ENCODE results near the gene PIGR.

The PIGR gene

DNA sequence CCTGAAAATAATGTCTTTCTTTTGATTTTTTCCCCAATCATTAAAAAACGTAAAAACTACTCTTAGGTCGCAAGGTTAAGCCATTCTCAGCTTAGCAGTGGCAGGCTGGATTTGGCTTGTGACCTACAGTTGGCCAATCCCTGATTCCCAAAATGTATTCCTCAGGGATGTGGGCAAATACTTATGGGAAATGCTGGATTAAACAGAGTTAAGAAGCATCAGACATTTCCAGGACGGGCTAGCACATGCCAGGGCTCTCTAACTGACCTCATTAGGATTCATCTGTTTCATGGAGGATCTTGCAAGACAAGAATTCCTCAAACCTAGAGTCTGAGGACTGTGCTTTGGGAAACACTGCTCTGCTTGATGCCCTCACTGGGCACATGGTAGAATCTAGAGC, 50.0 kb downstream of the PIGR start:
- Mint-ChIP-seq H3K9me3 (no peaks in the 10 kb centered on the region), H3K4me1 (peaks cover 75% of the 10 kb centered on the region), H3K36me3 (peaks cover 4% of the 10 kb centered on the region), H3K27me3 (no peaks in the 10 kb centered on the region), H3K4me3 (no peak overlapping the region), H3K27ac (peak overlapping the region; percentile 30)

- Mint-ChIP-seq H3K27ac (peak overlapping the region; percentile 71), H3K4me3 (no peak overlapping the region), H3K27me3 (no peaks in the 10 kb centered on the region), H3K4me1 (peaks cover 75% of the 10 kb centered on the region), H3K9me3 (no peaks in the 10 kb centered on the region), H3K36me3 (peaks cover 4% of the 10 kb centered on the region)
Measured at GRCh38 chr1:206895837-206896242, 50.4 kb downstream of the PIGR start.

DNA sequence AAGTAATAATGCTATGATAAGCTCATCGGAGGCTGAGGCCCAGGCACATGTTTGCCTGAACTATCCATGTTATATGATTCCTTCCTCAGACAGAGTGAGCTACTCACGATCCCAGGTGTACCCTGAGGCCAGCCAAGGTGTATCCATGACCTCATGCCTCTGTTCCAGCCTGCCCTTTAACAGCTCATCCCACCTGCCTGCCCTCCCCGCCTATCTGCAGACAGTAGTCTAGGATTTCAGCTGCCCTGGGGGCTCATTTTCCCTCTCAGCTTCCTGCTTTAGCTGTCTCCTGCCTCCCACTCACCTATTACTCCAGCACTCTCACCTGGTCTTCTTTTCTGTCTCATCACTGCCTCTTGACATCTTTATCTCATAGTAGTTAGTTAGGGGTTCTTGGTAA, 50.9 kb downstream of the PIGR start:
- no peaks in the 10 kb centered on the region for H3K27me3 Mint-ChIP-seq
- peaks cover 3% of the 10 kb centered on the region for H3K36me3 Mint-ChIP-seq
- no peaks in the 10 kb centered on the region for H3K9me3 Mint-ChIP-seq
- H3K4me1 Mint-ChIP-seq: peaks cover 75% of the 10 kb centered on the region
- peak overlapping the region; percentile 70 for H3K27ac Mint-ChIP-seq
- no peak overlapping the region for H3K4me3 Mint-ChIP-seq

- H3K27me3 Mint-ChIP-seq: no peaks in the 10 kb centered on the region
- H3K9me3 Mint-ChIP-seq: no peaks in the 10 kb centered on the region
- H3K4me3 Mint-ChIP-seq: no peak overlapping the region
- H3K4me1 Mint-ChIP-seq: peaks cover 73% of the 10 kb centered on the region
- H3K36me3 Mint-ChIP-seq: peaks cover 3% of the 10 kb centered on the region
- no peak overlapping the region for H3K27ac Mint-ChIP-seq
Measured at GRCh38 chr1:206893380-206893779, 52.9 kb downstream of the PIGR start.

GRCh38 chr1:206892351-206892984, 53.8 kb downstream of the PIGR start:
- Mint-ChIP-seq H3K4me3 (no peak overlapping the region), H3K4me1 (peaks cover 70% of the 10 kb centered on the region), H3K27ac (no peak overlapping the region), H3K27me3 (no peaks in the 10 kb centered on the region), H3K36me3 (peaks cover 3% of the 10 kb centered on the region), H3K9me3 (no peaks in the 10 kb centered on the region)

- no peaks in the 10 kb centered on the region for H3K27me3 Mint-ChIP-seq
- no peaks in the 10 kb centered on the region for H3K9me3 Mint-ChIP-seq
- H3K4me3 Mint-ChIP-seq: peak overlapping the region; percentile 19
- peak overlapping the region; percentile 53 for H3K27ac Mint-ChIP-seq
- peaks cover 59% of the 10 kb centered on the region for H3K4me1 Mint-ChIP-seq
- peaks cover 3% of the 10 kb centered on the region for H3K36me3 Mint-ChIP-seq
Measured at GRCh38 chr1:206891412-206891811, 54.9 kb downstream of the PIGR start.

- Mint-ChIP-seq H3K4me1 (peaks cover 51% of the 10 kb centered on the region), H3K27me3 (no peaks in the 10 kb centered on the region)
Measured at GRCh38 chr1:206890125-206891060, 55.9 kb downstream of the PIGR start.

GRCh38 chr1:206887701-206888100, 58.6 kb downstream of the PIGR start:
- no peak overlapping the region for H3K27ac Mint-ChIP-seq
- H3K9me3 Mint-ChIP-seq: no peaks in the 10 kb centered on the region
- no peak overlapping the region for H3K4me3 Mint-ChIP-seq
- peaks cover 2% of the 10 kb centered on the region for H3K36me3 Mint-ChIP-seq
- no peaks in the 10 kb centered on the region for H3K27me3 Mint-ChIP-seq
- H3K4me1 Mint-ChIP-seq: peaks cover 34% of the 10 kb centered on the region

More at GRCh38 chr1:206890125-206891060, 55.9 kb downstream of the PIGR start:
- Mint-ChIP-seq H3K9me3 (no peaks in the 10 kb centered on the region), H3K4me3 (peak overlapping the region; percentile 19), H3K36me3 (peaks cover 3% of the 10 kb centered on the region), H3K27ac (no peak overlapping the region)

- Mint-ChIP-seq H3K4me3 (no peak overlapping the region), H3K27me3 (no peaks in the 10 kb centered on the region), H3K27ac (no peak overlapping the region), H3K9me3 (no peaks in the 10 kb centered on the region), H3K4me1 (peaks cover 32% of the 10 kb centered on the region), H3K36me3 (peaks cover 2% of the 10 kb centered on the region)
Measured at GRCh38 chr1:206886831-206887230, 59.4 kb downstream of the PIGR start.

- Mint-ChIP-seq H3K9me3 (no peaks in the 10 kb centered on the region), H3K4me3 (no peak overlapping the region), H3K27me3 (no peaks in the 10 kb centered on the region), H3K27ac (no peak overlapping the region), H3K36me3 (peaks cover 2% of the 10 kb centered on the region), H3K4me1 (peaks cover 18% of the 10 kb centered on the region)
Measured at GRCh38 chr1:206885341-206886060, 60.8 kb downstream of the PIGR start.

DNA sequence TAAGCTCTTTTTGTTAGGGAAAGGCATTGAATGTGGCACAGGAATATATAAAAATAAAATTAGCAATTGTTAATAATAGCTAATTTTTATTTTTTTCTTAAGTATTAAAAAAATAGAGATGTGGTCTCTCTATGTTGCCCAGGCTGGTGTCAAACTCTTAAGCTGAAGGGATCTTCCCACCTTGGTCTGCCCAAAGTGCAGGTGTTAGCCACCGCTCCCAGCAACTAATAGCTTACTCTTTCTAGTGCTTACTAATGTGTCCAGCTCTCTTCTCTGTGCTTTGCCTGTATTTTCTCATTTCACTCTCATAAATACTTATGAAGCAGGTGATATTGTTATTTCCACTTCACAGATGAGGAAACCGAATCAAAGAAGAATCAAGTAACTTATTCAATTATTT, 62.4 kb downstream of the PIGR start:
- H3K9me3 Mint-ChIP-seq: peaks cover 4% of the 10 kb centered on the region
- peaks cover 7% of the 10 kb centered on the region for H3K36me3 Mint-ChIP-seq
- H3K4me3 Mint-ChIP-seq: no peak overlapping the region
- H3K4me1 Mint-ChIP-seq: peaks cover 5% of the 10 kb centered on the region
- H3K27me3 Mint-ChIP-seq: no peaks in the 10 kb centered on the region
- no peak overlapping the region for H3K27ac Mint-ChIP-seq

GRCh38 chr1:206883160-206883559, 63.1 kb downstream of the PIGR start:
- Mint-ChIP-seq H3K27me3 (no peaks in the 10 kb centered on the region), H3K9me3 (peaks cover 10% of the 10 kb centered on the region), H3K36me3 (peaks cover 9% of the 10 kb centered on the region), H3K4me3 (no peak overlapping the region), H3K27ac (no peak overlapping the region), H3K4me1 (peaks cover 1% of the 10 kb centered on the region)

- Mint-ChIP-seq H3K9me3 (peaks cover 11% of the 10 kb centered on the region), H3K27ac (no peak overlapping the region), H3K4me1 (no peaks in the 10 kb centered on the region), H3K36me3 (peaks cover 9% of the 10 kb centered on the region), H3K4me3 (no peak overlapping the region), H3K27me3 (no peaks in the 10 kb centered on the region)
Measured at GRCh38 chr1:206882555-206882954, 63.7 kb downstream of the PIGR start.

DNA sequence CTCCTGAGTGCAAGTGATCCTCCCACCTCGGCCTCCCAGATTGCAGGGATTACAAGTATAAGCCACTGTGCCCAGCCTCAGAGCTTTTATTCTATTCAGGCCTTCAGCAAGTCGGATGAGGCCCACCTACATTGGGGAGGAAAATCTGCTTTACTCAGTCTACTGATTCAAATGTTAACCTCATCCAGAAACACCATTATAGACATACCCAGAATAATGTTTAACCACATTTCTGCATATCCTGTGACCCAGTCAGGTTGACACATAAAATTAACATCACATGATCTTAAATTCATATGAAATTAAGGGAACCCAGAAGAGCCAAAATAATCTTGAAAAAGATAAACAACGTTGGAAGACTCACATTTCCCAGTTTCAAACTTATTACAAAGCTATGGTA, 66.0 kb downstream of the PIGR start:
- Mint-ChIP-seq H3K36me3 (peaks cover 11% of the 10 kb centered on the region), H3K4me1 (no peaks in the 10 kb centered on the region), H3K4me3 (no peak overlapping the region), H3K27me3 (no peaks in the 10 kb centered on the region), H3K9me3 (peaks cover 11% of the 10 kb centered on the region), H3K27ac (no peak overlapping the region)
